ENCODE data around the gene LOX. TPM values are rescaled to one million over a fixed set of nuclear protein-coding genes. Genes with fewer than 3 reads are reported as not detected.
A peak's percentile ranks its signal among the peaks of the same experiment; 100 is the strongest.

The LOX gene, protein sequence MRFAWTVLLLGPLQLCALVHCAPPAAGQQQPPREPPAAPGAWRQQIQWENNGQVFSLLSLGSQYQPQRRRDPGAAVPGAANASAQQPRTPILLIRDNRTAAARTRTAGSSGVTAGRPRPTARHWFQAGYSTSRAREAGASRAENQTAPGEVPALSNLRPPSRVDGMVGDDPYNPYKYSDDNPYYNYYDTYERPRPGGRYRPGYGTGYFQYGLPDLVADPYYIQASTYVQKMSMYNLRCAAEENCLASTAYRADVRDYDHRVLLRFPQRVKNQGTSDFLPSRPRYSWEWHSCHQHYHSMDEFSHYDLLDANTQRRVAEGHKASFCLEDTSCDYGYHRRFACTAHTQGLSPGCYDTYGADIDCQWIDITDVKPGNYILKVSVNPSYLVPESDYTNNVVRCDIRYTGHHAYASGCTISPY
- total RNA-seq, result 10 to 100 TPM in 2 of 4 donors, 1 to 10 TPM in 2; 6.6 to 15.2 (median 12.2) TPM

DNA sequence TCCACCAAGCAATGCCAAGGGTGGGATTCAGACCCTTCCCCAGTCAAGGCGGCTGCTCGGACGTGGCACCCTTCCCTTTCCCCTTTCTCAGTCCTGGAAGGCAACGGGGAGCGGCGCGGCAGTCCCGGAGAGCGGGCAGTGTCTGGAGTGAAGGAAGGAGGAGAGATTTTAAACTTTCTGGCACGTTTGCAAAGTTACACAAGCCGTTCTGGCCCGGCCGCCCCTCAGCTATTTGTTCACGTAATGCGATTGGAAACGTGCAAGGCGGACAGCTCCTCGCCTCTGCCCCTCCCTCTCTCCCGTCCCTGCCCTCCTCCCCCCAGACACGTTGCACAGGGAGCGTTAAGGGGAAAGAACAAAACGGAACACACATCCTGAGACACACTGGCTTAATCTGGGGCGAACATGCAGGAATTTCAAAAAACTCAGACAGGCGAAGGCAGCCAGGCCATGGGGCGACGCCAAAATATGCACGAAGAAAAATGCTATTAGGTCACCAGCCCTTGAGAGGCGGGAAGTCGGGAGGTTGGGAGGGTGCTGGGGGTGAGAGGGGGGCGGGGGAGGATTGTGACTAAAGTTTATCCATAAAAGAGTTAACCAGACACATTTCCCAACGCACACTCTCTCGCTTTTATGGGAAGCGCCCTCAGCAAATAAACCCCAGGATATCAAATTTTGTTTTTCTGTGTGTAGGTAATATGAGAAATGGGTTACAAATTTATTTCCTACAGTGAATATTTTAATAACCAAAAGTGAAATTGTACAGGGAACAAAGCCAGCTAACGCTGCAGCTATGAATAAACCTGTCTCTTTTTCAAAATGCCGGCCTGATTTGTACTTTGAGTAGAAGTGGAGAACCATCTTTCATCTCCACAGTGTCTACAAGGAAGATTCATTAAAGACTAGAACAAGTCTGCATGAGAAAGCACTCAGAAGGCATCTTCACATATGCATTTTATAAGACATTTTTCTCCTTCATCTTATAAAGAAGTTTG lies at the start of gene LOX:
LOX (minus strand) TSS at position 144 of the 995 bp plus-strand sequence. CDS start 274 bp downstream, outside the sequence.
- TF ChIP-seq POLR2A (IDR thresholded peaks at IDR 0.05; ENCODE audit: low read depth), result no peak
- peak; percentile 59 to 81 for TF ChIP-seq POLR2AphosphoS5 (IDR thresholded peaks at IDR 0.05)
- intact Hi-C loops (cut with DNase I), result loop anchor here (5.0 kb wide), 1 partner anchor 116 kb away; the partner anchor contains the start of gene SRFBP1
- H3K27ac ChIP-seq (replicated peaks in 1 of 4), result peak within 1 kb of the TSS; percentile 64 to 87 (median 72)
- no peaks in the 10 kb centered on the region for H3K9me3 ChIP-seq
- WGBS, result 4% methylated on average over 22 of the region's 35 CpGs
- peak; percentile 93 for DNase-seq (ENCODE audit: extremely low spot score)
- no peaks in the 10 kb centered on the region for H3K27me3 ChIP-seq
- peaks cover 14 to 33% (median 27%) of the 10 kb centered on the region in 4 donors for H3K4me1 ChIP-seq
- peak within 1 kb of the TSS; percentile 64 to 77 (median 66) for H3K4me3 ChIP-seq
- H3K36me3 ChIP-seq, result no peaks in the 10 kb centered on the region

- peak in 1 of 2 donors; percentile 33 for TF ChIP-seq POLR2AphosphoS5 (IDR thresholded peaks at IDR 0.05)
- TF ChIP-seq, protein P1, sequence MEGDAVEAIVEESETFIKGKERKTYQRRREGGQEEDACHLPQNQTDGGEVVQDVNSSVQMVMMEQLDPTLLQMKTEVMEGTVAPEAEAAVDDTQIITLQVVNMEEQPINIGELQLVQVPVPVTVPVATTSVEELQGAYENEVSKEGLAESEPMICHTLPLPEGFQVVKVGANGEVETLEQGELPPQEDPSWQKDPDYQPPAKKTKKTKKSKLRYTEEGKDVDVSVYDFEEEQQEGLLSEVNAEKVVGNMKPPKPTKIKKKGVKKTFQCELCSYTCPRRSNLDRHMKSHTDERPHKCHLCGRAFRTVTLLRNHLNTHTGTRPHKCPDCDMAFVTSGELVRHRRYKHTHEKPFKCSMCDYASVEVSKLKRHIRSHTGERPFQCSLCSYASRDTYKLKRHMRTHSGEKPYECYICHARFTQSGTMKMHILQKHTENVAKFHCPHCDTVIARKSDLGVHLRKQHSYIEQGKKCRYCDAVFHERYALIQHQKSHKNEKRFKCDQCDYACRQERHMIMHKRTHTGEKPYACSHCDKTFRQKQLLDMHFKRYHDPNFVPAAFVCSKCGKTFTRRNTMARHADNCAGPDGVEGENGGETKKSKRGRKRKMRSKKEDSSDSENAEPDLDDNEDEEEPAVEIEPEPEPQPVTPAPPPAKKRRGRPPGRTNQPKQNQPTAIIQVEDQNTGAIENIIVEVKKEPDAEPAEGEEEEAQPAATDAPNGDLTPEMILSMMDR (IDR thresholded peaks at IDR 0.05), result no peak
- no peak for TF ChIP-seq POLR2A (IDR thresholded peaks at IDR 0.05; ENCODE audit: low read depth)
- no peak for TF ChIP-seq EP300 (IDR thresholded peaks at IDR 0.05)
Measured at GRCh38 chr5:122126756-122127321, 48.8 kb upstream of the LOX start.

GRCh38 chr5:122126177-122126755 lies 48.2 kb upstream of the LOX start:
- TF ChIP-seq POLR2AphosphoS5 (IDR thresholded peaks at IDR 0.05), result no peak
- TF ChIP-seq, protein P1 (IDR thresholded peaks at IDR 0.05), result no peak
- no peak for TF ChIP-seq EP300 (IDR thresholded peaks at IDR 0.05)
- no peak for TF ChIP-seq POLR2A (IDR thresholded peaks at IDR 0.05; ENCODE audit: low read depth)
- WGBS, result 37% methylated on average over 2 of the region's 2 CpGs
- H3K9me3 ChIP-seq, result no peaks in the 10 kb centered on the region
- peaks cover 0 to 47% (median 42%) of the 10 kb centered on the region in 4 donors for H3K4me1 ChIP-seq
- H3K27ac ChIP-seq (replicated peaks in 1 of 4), result peak overlapping the region; percentile 75 to 81 (median 78)
- intact Hi-C loops (cut with DNase I), result no loop called here
- no peaks in the 10 kb centered on the region for H3K27me3 ChIP-seq
- DNase-seq (ENCODE audit: extremely low spot score), result no peak
- no peaks in the 10 kb centered on the region for H3K36me3 ChIP-seq
- H3K4me3 ChIP-seq, result peak overlapping the region in 1 of 4 donors; percentile 20

More at GRCh38 chr5:122126756-122127321, 48.8 kb upstream of the LOX start:
- Histone ChIP-seq H3K4me1 (peaks cover 0 to 47% (median 42%) of the 10 kb centered on the region in 4 donors), H3K27me3 (no peaks in the 10 kb centered on the region), H3K4me3 (peak overlapping the region in 3 of 4 donors; percentile 15 to 20 (median 20)), H3K36me3 (no peaks in the 10 kb centered on the region), H3K9me3 (no peaks in the 10 kb centered on the region), H3K27ac (replicated peaks in 1 of 4) (peak overlapping the region; percentile 75 to 81 (median 78))
- intact Hi-C loops (cut with DNase I), result no loop called here
- 31% methylated on average over 10 of the region's 10 CpGs for WGBS
- DNase-seq (ENCODE audit: extremely low spot score), result no peak

- no peaks in the 10 kb centered on the region for H3K27me3 ChIP-seq
- no peak overlapping the region for H3K27ac ChIP-seq (replicated peaks in 1 of 4)
- H3K9me3 ChIP-seq, result no peaks in the 10 kb centered on the region
- 94% methylated on average over 2 of the region's 2 CpGs for WGBS
- intact Hi-C loops (cut with DNase I), result no loop called here
- no peaks in the 10 kb centered on the region for H3K36me3 ChIP-seq
- no peak overlapping the region for H3K4me3 ChIP-seq
- TF ChIP-seq, protein P1 (IDR thresholded peaks at IDR 0.05), result no peak
- TF ChIP-seq EP300 (IDR thresholded peaks at IDR 0.05) (no peak), POLR2A (IDR thresholded peaks at IDR 0.05; ENCODE audit: low read depth) (no peak), POLR2AphosphoS5 (IDR thresholded peaks at IDR 0.05) (no peak)
- H3K4me1 ChIP-seq, result peaks cover 0 to 42% (median 37%) of the 10 kb centered on the region in 4 donors
- DNase-seq (ENCODE audit: extremely low spot score), result no peak
Measured at GRCh38 chr5:122124766-122125165, 46.7 kb upstream of the LOX start.
